ENCODE data around the gene PIK3AP1. TPM values are rescaled to one million over a fixed set of nuclear protein-coding genes. Genes with fewer than 3 reads are reported as not detected.

The PIK3AP1 gene
- total RNA-seq, 1 donor from 2014 or later, result 0.49 TPM

- Mint-ChIP-seq H3K27ac (ENCODE audit: unreplicated experiment) (no peak overlapping the region), H3K9me3 (ENCODE audit: unreplicated experiment) (peaks cover 2% of the 10 kb centered on the region), H3K27me3 (ENCODE audit: unreplicated experiment) (peaks cover 6% of the 10 kb centered on the region), H3K4me1 (ENCODE audit: low read depth, unreplicated experiment) (peaks cover 9% of the 10 kb centered on the region), H3K4me3 (ENCODE audit: unreplicated experiment) (no peak overlapping the region), H3K36me3 (ENCODE audit: unreplicated experiment) (no peaks in the 10 kb centered on the region)
- no peak for DNase-seq
- TF ChIP-seq, protein P1, sequence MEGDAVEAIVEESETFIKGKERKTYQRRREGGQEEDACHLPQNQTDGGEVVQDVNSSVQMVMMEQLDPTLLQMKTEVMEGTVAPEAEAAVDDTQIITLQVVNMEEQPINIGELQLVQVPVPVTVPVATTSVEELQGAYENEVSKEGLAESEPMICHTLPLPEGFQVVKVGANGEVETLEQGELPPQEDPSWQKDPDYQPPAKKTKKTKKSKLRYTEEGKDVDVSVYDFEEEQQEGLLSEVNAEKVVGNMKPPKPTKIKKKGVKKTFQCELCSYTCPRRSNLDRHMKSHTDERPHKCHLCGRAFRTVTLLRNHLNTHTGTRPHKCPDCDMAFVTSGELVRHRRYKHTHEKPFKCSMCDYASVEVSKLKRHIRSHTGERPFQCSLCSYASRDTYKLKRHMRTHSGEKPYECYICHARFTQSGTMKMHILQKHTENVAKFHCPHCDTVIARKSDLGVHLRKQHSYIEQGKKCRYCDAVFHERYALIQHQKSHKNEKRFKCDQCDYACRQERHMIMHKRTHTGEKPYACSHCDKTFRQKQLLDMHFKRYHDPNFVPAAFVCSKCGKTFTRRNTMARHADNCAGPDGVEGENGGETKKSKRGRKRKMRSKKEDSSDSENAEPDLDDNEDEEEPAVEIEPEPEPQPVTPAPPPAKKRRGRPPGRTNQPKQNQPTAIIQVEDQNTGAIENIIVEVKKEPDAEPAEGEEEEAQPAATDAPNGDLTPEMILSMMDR (IDR thresholded peaks at IDR 0.05; ENCODE audit: partially characterized antibody, unreplicated experiment), result no peak
Measured at GRCh38 chr10:96606946-96607345, 113.4 kb downstream of the PIK3AP1 start.

- TF ChIP-seq, protein P1 (IDR thresholded peaks at IDR 0.05; ENCODE audit: partially characterized antibody, unreplicated experiment), result no peak
- no peak overlapping the region for H3K27ac Mint-ChIP-seq (ENCODE audit: unreplicated experiment)
Measured at GRCh38 chr10:96606216-96606615, 114.1 kb downstream of the PIK3AP1 start.

GRCh38 chr10:96600337-96600736 lies 120.0 kb downstream of the PIK3AP1 start:
- TF ChIP-seq, protein P1 (IDR thresholded peaks at IDR 0.05; ENCODE audit: partially characterized antibody, unreplicated experiment), result no peak

More at GRCh38 chr10:96606216-96606615, 114.1 kb downstream of the PIK3AP1 start:
- H3K4me3 Mint-ChIP-seq (ENCODE audit: unreplicated experiment), result no peak overlapping the region
- H3K9me3 Mint-ChIP-seq (ENCODE audit: unreplicated experiment), result peaks cover 2% of the 10 kb centered on the region
- no peaks in the 10 kb centered on the region for H3K36me3 Mint-ChIP-seq (ENCODE audit: unreplicated experiment)
- peaks cover 6% of the 10 kb centered on the region for H3K27me3 Mint-ChIP-seq (ENCODE audit: unreplicated experiment)
- no peak for DNase-seq
- peaks cover 9% of the 10 kb centered on the region for H3K4me1 Mint-ChIP-seq (ENCODE audit: low read depth, unreplicated experiment)

DNA sequence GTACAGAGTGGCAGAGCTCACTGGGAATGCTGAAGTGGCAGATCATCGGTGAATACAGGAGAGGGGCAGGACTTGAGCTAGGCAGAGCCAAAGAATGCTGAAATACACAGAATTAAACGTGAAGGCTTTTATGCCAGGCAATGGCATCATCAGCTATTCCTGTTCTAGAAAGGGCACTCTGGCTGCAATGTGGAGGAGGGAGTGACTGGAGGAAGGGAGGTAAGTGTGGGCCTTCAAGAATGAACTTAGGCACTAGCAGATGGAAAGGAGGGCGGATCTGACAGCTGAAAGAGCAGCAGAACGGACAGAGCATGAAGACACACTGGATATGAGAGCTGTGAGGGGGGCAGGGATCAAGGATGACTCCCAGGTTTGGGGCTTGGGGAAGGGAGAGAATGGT lies 121.5 kb downstream of the PIK3AP1 start:
- TF ChIP-seq, protein P1 (IDR thresholded peaks at IDR 0.05; ENCODE audit: partially characterized antibody, unreplicated experiment), result no peak
- peaks cover 3% of the 10 kb centered on the region for H3K4me1 Mint-ChIP-seq (ENCODE audit: low read depth, unreplicated experiment)
- H3K27me3 Mint-ChIP-seq (ENCODE audit: unreplicated experiment), result peaks cover 2% of the 10 kb centered on the region
- peaks cover 4% of the 10 kb centered on the region for H3K36me3 Mint-ChIP-seq (ENCODE audit: unreplicated experiment)
- no peak overlapping the region for H3K4me3 Mint-ChIP-seq (ENCODE audit: unreplicated experiment)
- no peak for DNase-seq
- H3K9me3 Mint-ChIP-seq (ENCODE audit: unreplicated experiment), result peaks cover 2% of the 10 kb centered on the region
- no peak overlapping the region for H3K27ac Mint-ChIP-seq (ENCODE audit: unreplicated experiment)

More at GRCh38 chr10:96600337-96600736, 120.0 kb downstream of the PIK3AP1 start:
- no peak for DNase-seq
- Mint-ChIP-seq H3K4me1 (ENCODE audit: low read depth, unreplicated experiment) (peaks cover 3% of the 10 kb centered on the region), H3K27me3 (ENCODE audit: unreplicated experiment) (peaks cover 1% of the 10 kb centered on the region), H3K4me3 (ENCODE audit: unreplicated experiment) (no peak overlapping the region), H3K27ac (ENCODE audit: unreplicated experiment) (no peak overlapping the region), H3K9me3 (ENCODE audit: unreplicated experiment) (peaks cover 2% of the 10 kb centered on the region), H3K36me3 (ENCODE audit: unreplicated experiment) (peaks cover 4% of the 10 kb centered on the region)

DNA sequence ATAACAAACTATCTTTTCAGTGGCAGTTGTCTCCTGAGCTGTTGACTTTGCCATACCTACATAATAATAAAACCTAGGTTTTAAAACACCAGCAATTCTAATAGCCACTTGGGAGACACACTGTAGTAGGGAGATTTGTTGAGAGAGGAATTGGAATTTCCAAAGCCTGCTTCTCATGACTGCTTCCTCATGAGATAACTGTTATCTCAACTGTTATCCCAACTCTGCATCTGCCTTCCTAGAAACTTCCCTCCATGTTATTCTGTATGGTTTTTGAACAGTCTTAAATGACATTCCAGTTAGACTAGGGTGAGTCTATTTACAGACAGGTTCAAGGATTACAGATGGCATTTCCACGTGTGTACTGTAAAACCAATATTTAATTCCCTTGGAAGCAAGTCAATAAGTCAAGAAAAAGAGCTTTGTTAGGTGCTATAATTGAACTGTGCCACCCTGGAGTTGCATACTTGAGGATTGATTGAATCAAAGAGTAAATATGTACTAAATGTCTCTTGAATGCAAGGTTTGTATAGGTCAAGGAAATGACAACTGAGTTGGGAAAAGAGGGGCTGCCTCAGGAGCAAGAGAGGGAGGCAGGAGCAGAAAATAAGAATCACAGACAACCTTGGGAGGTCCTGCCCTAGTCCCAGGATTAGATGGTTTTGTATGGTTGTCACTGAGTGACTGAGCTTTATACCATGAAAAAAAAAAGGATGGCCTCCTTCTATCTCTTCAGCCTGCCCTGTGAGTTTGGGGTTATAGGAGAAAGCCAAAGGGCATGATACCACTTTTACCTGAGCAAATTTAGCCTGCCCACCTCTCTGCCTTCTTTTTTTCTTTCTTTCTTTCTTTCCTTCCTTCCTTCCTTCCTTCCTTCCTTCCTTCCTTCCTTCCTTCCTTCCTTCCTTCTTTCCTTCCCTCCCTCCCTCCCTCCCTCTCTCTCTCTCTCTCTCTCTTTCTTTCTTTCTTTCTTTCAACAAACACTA lies 123.6 kb downstream of the PIK3AP1 start:
- no peak for DNase-seq
- peaks cover 4% of the 10 kb centered on the region for H3K36me3 Mint-ChIP-seq (ENCODE audit: unreplicated experiment)
- H3K27me3 Mint-ChIP-seq (ENCODE audit: unreplicated experiment), result peaks cover 2% of the 10 kb centered on the region
- no peak overlapping the region for H3K27ac Mint-ChIP-seq (ENCODE audit: unreplicated experiment)
- H3K9me3 Mint-ChIP-seq (ENCODE audit: unreplicated experiment), result no peaks in the 10 kb centered on the region
- no peaks in the 10 kb centered on the region for H3K4me1 Mint-ChIP-seq (ENCODE audit: low read depth, unreplicated experiment)
- H3K4me3 Mint-ChIP-seq (ENCODE audit: unreplicated experiment), result no peak overlapping the region
- TF ChIP-seq, protein P1 (IDR thresholded peaks at IDR 0.05; ENCODE audit: partially characterized antibody, unreplicated experiment), result no peak

Data from glutamatergic neuron (in vitro differentiated cells).